Left ventricle myocardium superior (tissue), 1 donor: ENCODE measurements around the gene CEP128. TPM values are rescaled to one million over a fixed set of nuclear protein-coding genes. Genes with fewer than 3 reads are reported as not detected.
A peak's percentile ranks its signal among the peaks of the same experiment; 100 is the strongest.

Experiments
- ATAC-seq: fragments of 200-7000 bp; cut with Tn5 transposase; one replicate; pipeline ENCODE4 v1.9.1; 2020; ENCODE audit warnings: mild to moderate bottlenecking, moderate library complexity
- DNase-seq: peaks from one replicate; pipeline ENCODE4 v3.0.0-alpha.2; 2020
- intact Hi-C: fragments of 100-400 bp; cut with micrococcal nuclease; formaldehyde crosslinking; loops from one replicate; pipeline ENCODE4 v1.11.0; 2022
- total RNA-seq: library from RNA; stranded (reverse); fragmentation: NEBNext Ultra II Directional; extraction: Animal tissue kit (Norgen Biotek cat#: 25700); gene quantifications from one replicate; pipeline ENCODE4 v1.2.1, GENCODE V29; 2021
- donor health status: DM: no; HTN: yes; CAD: no; lungs with severe emphysema.

The CEP128 gene
- total RNA-seq, 1 donor from 2014 or later, result 3.7 TPM

DNA sequence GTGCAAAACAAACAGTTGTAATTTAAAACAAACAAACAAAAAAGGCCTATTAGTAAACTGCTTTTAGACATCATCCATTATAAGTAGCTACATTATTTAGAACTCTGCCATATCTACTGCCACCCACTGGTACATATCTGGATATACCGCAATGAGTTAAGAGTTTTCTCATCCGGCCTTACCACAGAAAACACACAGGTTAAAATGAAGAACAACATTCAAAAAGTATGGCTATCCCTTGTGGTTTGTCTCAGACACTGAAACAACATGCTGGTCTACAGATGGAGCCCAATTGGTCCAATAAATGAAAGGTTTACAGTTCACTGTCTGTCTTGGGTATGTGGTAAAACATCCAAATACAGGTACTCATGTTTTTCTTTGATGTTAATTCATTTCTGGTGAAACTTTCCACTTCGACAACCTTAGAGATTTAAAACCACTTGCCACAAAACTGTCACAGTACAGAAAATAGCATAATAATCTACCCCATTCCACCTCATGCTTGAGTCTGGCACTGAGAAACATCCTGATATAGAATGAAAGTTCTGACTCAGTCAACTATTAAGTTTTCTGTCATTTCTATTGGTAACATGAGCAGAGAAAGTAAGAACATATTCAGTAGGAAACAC lies 354.3 kb downstream of the CEP128 start:
- intact Hi-C loops, result no loop called here
- ATAC-seq, result peak; percentile 38
- no peak for DNase-seq

GRCh38 chr14:80586131-80586530 lies 355.4 kb downstream of the CEP128 start:
- no peak for DNase-seq
- intact Hi-C loops, result no loop called here
- no peak for ATAC-seq

GRCh38 chr14:80585506-80585835 lies 356.1 kb downstream of the CEP128 start:
- intact Hi-C loops, result no loop called here
- ATAC-seq (no peak), DNase-seq (no peak)

GRCh38 chr14:80584744-80585505 lies 356.6 kb downstream of the CEP128 start:
- no peak for DNase-seq
- intact Hi-C loops, result no loop called here
- no peak for ATAC-seq

GRCh38 chr14:80577599-80577998 lies 363.9 kb downstream of the CEP128 start:
- ATAC-seq, result no peak
- no peak for DNase-seq
- intact Hi-C loops, result no loop called here

- ATAC-seq (no peak), DNase-seq (no peak)
Measured at GRCh38 chr14:80576401-80576800, 365.1 kb downstream of the CEP128 start.

DNA sequence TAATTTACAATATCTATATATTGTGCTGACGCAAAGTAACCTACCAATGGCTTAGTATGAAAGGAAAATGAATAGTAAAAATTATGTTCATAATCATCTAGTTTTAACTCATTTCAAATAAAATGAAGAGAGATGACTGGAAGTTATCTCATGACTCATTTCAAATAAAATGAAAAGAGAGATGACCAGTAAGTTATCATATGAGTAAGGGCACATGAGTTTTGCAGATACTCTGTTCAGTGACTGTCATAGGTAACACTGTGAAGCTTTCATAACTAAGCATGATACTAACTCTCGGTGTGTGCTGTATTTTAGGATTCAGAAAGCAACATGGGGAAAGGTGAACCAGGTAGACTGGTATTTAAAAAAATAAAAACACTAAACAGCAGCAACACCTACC lies 365.8 kb downstream of the CEP128 start:
- intact Hi-C loops, result no loop called here
- no peak for ATAC-seq
- DNase-seq, result no peak

More at GRCh38 chr14:80576401-80576800, 365.1 kb downstream of the CEP128 start:
- intact Hi-C loops, result no loop called here

- intact Hi-C loops, result no loop called here
- ATAC-seq, result no peak
Measured at GRCh38 chr14:80572666-80573065, 368.9 kb downstream of the CEP128 start.

GRCh38 chr14:80570930-80571298 lies 370.6 kb downstream of the CEP128 start:
- DNase-seq (no peak), ATAC-seq (no peak)
- intact Hi-C loops, result no loop called here

More at GRCh38 chr14:80572666-80573065, 368.9 kb downstream of the CEP128 start:
- DNase-seq, result no peak

DNA sequence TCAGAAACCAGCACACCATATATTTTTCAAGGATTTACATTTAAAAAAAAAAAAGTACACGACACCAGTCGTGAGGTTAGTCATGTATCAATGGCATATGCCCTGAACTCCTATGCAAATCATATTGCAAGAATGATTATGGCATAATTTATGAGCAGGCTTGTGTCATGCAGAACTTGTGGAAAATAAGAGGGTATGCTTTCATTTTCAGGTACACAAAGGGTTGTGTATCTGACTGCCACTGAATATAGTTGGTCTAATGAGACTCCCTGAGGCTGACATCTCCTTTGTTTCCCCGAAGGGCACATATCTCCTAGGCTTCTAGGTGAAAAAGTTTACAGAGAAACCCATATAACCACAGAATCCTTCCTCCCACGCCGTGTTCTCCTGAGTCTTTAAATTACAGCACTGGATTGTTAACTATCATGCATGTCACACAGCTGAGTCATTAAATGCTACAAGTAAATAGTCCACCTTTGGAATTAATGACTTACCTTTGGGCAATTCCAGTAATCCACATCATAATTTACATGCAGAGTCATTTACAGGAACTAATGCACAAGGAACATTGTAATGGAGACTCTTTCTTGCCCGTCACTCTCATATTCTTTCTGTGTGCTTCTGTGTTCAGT lies 373.5 kb downstream of the CEP128 start:
- intact Hi-C loops, result no loop called here
- DNase-seq (no peak), ATAC-seq (no peak)

- ATAC-seq (no peak), DNase-seq (no peak)
- intact Hi-C loops, result no loop called here
Measured at GRCh38 chr14:80565001-80565400, 376.5 kb downstream of the CEP128 start.

DNA sequence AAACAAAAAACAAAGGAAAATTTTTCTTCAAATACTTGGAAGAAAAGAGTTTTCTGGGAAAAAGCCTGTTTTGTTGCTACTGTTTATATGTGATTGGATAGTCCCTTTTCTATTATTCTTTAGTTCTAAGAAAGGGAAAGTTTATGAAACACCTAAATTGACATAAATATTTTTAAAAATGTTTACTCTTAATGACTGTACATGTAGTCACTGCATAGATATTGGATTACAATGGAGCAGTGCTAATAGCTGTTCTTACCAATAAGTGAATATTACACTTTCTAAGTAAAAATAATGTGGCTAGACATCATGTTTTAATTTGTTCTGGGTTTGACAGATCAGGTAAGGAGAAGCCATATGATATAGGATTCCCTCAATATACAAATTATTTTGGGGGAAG lies 377.5 kb downstream of the CEP128 start:
- ATAC-seq (no peak), DNase-seq (no peak)
- intact Hi-C loops, result no loop called here

DNA sequence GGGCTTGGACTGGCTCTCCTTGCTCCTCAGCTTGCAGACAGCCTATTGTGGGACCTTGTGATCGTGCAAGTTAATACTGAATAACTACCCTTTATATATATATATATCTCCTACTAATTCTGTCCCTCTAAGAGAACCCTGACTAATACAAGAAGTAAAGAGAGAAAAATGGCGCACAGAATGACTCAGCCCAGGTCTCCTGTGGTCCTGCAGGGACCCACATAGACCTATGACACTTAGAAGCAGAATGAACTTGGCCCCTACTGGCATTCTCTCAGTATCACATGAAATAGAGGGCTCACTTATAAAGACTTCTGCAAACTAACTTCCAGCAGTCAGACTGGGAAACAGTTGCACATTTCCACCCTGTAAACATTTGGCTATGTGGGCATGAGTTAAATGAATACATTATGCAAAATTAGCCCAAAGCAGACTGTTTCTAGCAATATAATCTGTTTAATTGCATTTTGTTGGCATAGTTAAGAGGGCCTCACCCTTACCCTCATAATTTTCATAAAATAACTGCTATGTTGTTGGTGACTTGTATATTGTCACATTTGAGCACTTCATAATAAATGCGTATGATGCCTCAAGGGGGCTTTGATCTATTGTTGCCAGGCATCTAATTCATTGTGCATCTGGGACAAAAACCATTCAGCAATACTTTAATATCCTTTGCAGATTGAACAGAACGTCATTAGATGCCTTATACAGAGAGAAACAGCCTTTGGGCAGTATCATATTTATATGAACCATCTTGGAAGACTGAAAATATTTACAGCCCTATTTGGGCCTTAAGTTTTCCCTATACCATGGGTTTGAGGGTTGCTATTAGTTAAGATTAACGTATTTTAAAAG lies 380.5 kb downstream of the CEP128 start:
- ATAC-seq, result no peak
- no peak for DNase-seq
- intact Hi-C loops, result no loop called here

- ATAC-seq (no peak), DNase-seq (no peak)
- intact Hi-C loops, result no loop called here
Measured at GRCh38 chr14:80554139-80554538, 387.4 kb downstream of the CEP128 start.

DNA sequence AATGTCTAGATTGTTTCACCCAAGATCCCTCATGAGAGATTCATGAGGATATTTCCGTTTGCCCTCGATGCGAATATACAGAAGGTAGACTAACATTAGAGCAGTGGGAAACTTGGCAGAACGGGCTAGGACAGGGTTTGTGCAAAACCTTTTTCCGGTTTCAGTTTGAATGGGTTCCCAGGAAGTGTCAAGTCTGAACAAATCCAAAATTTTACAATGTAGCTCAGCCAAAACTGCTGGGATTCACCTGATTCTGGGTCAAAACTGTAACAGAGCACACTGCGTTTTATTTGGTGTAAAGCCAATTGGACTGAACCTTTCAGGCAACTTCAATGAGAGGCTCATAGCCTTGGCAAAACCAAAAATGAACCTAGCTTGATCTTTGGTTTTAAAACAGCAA lies 392.4 kb downstream of the CEP128 start:
- peak; percentile 76 for ATAC-seq
- no peak for DNase-seq
- intact Hi-C loops, result no loop called here

- intact Hi-C loops, result no loop called here
- ATAC-seq (no peak), DNase-seq (no peak)
Measured at GRCh38 chr14:80545935-80546854, 395.3 kb downstream of the CEP128 start.

- no peak for DNase-seq
- intact Hi-C loops, result no loop called here
- ATAC-seq, result no peak
Measured at GRCh38 chr14:80544366-80544765, 397.2 kb downstream of the CEP128 start.

GRCh38 chr14:80543211-80543610 lies 398.3 kb downstream of the CEP128 start:
- ATAC-seq, result no peak
- intact Hi-C loops, result no loop called here
- no peak for DNase-seq
